Measurements from ENCODE around the gene WHRN. TPM values are rescaled to one million over a fixed set of nuclear protein-coding genes. Genes with fewer than 3 reads are reported as not detected.

WHRN gene
- total RNA-seq, 1 donor from 2014 or later = 11.9 TPM

DNA sequence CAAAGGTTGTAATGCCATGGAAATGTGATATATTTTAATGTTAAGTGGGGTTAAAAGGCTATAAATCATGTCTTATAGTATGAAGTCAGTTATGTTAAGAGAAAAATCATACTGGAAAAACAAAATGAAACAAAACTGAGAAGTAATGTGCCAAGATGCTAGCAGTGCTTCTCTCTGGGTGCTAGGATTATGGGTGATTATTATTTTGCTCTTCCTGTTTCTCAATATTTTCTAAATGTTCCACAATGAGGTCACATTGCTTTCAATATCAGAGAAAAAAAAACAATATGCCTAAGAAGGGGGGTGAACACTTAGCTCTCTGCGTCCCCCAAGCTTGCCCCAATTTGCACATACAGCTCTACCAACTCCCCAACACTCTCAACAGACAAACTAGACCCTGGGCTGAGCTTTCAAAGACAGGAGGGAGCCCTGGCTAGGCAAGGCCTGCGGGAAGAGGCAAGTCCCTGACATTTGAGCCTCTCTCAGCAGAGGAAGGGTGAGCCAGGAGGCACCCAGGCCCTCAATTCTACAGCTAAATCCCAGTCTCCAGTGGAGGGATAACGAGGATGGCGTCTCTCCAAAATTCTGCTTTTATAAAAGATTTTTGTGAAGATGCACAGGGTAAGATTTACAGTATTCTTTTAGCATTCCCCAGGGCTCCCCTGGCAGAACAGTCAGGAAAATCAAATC lies 24.4 kb downstream of the WHRN start:
- TF ChIP-seq, protein P1, sequence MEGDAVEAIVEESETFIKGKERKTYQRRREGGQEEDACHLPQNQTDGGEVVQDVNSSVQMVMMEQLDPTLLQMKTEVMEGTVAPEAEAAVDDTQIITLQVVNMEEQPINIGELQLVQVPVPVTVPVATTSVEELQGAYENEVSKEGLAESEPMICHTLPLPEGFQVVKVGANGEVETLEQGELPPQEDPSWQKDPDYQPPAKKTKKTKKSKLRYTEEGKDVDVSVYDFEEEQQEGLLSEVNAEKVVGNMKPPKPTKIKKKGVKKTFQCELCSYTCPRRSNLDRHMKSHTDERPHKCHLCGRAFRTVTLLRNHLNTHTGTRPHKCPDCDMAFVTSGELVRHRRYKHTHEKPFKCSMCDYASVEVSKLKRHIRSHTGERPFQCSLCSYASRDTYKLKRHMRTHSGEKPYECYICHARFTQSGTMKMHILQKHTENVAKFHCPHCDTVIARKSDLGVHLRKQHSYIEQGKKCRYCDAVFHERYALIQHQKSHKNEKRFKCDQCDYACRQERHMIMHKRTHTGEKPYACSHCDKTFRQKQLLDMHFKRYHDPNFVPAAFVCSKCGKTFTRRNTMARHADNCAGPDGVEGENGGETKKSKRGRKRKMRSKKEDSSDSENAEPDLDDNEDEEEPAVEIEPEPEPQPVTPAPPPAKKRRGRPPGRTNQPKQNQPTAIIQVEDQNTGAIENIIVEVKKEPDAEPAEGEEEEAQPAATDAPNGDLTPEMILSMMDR (IDR thresholded peaks at IDR 0.05; ENCODE audit: unreplicated experiment) = no peak
- Mint-ChIP-seq H3K27me3 (no peaks in the 10 kb centered on the region), H3K27ac (no peak overlapping the region), H3K4me3 (ENCODE audit: low read depth) (no peak overlapping the region), H3K9me3 (ENCODE audit: low read depth) (no peaks in the 10 kb centered on the region), H3K4me1 (ENCODE audit: low read depth) (no peaks in the 10 kb centered on the region), H3K36me3 (ENCODE audit: insufficient read depth) (no peaks in the 10 kb centered on the region)
- DNase-seq (ENCODE audit: low spot score, unreplicated experiment) = no peak

DNA sequence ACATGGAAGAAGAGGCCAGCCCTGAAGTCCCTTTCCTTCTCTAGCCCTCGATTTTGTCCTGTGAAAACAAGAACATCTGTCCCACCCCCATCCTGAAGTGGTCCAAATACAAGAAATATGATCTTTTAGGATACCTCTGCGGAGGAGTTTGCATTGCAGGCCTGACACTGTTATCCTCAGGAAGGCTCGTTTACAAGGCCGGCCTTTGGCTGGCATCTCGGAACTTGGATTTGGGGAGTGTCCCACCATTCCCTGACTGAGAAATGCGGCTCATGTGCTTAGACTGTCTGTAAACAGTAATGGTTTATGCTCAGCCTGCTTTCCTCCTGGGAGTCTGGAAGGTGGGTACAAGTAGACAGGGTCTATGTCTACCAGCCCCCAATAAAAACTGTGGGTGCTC lies 26.4 kb downstream of the WHRN start:
- H3K9me3 Mint-ChIP-seq (ENCODE audit: low read depth) = no peaks in the 10 kb centered on the region
- DNase-seq (ENCODE audit: low spot score, unreplicated experiment) = no peak
- no peak overlapping the region for H3K27ac Mint-ChIP-seq
- no peaks in the 10 kb centered on the region for H3K4me1 Mint-ChIP-seq (ENCODE audit: low read depth)
- TF ChIP-seq, protein P1 (IDR thresholded peaks at IDR 0.05; ENCODE audit: unreplicated experiment) = no peak
- no peaks in the 10 kb centered on the region for H3K36me3 Mint-ChIP-seq (ENCODE audit: insufficient read depth)
- H3K27me3 Mint-ChIP-seq = no peaks in the 10 kb centered on the region
- no peak overlapping the region for H3K4me3 Mint-ChIP-seq (ENCODE audit: low read depth)

DNA sequence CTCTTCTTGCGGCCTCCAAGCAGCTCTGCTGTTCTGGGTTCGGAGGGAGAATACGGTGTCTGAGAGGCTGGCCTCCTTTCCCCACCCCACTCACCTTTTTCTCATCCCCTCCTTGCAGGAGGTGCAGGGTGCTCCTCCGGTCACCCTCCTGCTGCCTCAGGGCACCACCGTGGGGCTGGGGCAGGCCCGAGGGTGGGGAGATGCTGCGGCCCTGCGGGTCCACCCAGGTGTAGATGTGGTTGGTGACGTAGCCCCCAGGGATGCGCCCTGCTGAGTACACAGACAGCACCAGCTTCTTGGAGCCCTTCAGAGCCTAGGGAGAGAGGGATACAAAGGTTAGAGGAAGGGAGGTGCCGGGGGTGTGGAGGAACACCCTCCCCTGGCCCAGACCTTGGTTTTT lies 26.8 kb downstream of the WHRN start:
- Mint-ChIP-seq H3K4me1 (ENCODE audit: low read depth) (no peaks in the 10 kb centered on the region), H3K27ac (no peak overlapping the region), H3K9me3 (ENCODE audit: low read depth) (no peaks in the 10 kb centered on the region), H3K36me3 (ENCODE audit: insufficient read depth) (no peaks in the 10 kb centered on the region), H3K4me3 (ENCODE audit: low read depth) (no peak overlapping the region), H3K27me3 (no peaks in the 10 kb centered on the region)
- TF ChIP-seq, protein P1 (IDR thresholded peaks at IDR 0.05; ENCODE audit: unreplicated experiment) = no peak
- no peak for DNase-seq (ENCODE audit: low spot score, unreplicated experiment)

DNA sequence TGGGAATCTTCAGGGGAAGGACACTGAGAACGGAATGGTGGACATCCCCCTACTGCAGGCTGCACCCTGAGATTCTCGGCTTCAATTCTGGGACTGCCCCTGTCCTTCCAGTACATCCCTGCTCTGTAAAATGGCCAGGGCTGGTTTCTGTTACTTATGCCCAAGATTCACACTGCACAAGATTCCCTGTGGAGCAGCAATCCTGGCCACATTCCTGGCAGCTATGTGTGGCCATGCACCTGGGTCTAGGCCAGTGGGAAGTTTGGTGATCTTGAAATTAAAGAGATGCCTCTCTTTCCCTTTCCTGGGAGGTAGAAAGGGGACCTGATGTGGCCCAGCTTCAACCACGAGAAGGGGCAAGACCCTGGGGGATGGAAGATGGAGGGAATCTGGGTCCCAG lies 27.6 kb downstream of the WHRN start:
- H3K27ac Mint-ChIP-seq = no peak overlapping the region
- H3K9me3 Mint-ChIP-seq (ENCODE audit: low read depth) = no peaks in the 10 kb centered on the region
- no peaks in the 10 kb centered on the region for H3K36me3 Mint-ChIP-seq (ENCODE audit: insufficient read depth)
- no peak for DNase-seq (ENCODE audit: low spot score, unreplicated experiment)
- no peaks in the 10 kb centered on the region for H3K27me3 Mint-ChIP-seq
- no peak overlapping the region for H3K4me3 Mint-ChIP-seq (ENCODE audit: low read depth)
- TF ChIP-seq, protein P1 (IDR thresholded peaks at IDR 0.05; ENCODE audit: unreplicated experiment) = no peak
- H3K4me1 Mint-ChIP-seq (ENCODE audit: low read depth) = no peaks in the 10 kb centered on the region

DNA sequence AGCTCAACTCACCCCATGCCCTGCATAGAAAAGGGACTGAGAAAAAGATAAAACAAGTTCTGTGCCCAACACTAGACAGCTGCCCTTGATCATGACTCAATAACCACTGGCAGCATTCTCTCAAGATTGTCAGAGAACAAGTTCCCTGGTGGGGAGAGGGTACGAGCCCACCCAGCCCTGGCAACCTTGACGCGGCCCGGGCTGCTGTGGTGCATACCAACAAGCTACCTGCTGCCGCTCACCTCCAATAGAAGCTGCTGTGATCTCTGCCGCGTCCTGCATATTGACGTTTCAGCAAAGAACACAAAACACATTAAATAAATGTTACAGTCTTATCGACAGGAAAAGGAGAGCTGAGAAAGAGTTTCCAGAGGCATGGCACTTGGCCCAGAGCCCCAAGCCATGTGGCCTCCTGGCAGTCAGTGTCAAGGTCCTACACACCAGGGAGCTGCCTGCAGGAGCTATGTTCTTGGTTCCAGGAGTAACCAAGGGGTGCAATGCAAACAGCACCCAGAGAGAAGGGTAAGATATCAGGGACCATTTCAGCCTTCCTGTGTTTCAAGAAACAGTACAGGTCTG lies 28.3 kb downstream of the WHRN start:
- TF ChIP-seq, protein P1 (IDR thresholded peaks at IDR 0.05; ENCODE audit: unreplicated experiment) = no peak
- no peaks in the 10 kb centered on the region for H3K36me3 Mint-ChIP-seq (ENCODE audit: insufficient read depth)
- no peaks in the 10 kb centered on the region for H3K27me3 Mint-ChIP-seq
- H3K4me3 Mint-ChIP-seq (ENCODE audit: low read depth) = no peak overlapping the region
- DNase-seq (ENCODE audit: low spot score, unreplicated experiment) = no peak
- H3K4me1 Mint-ChIP-seq (ENCODE audit: low read depth) = no peaks in the 10 kb centered on the region
- no peak overlapping the region for H3K27ac Mint-ChIP-seq
- no peaks in the 10 kb centered on the region for H3K9me3 Mint-ChIP-seq (ENCODE audit: low read depth)
